Peyer's patch (tissue), 4 donors: ENCODE measurements around the gene LASP1NB.

ENCODE experiments used
- POLR2A ChIP-seq, 2 donors: fragments of 450-650 bp; IDR thresholded peaks; one replicate each; pipeline ENCODE4 v1.5.1; 2017; ENCODE audit warnings: antibody characterized with exemption in 2 of 2, mild to moderate bottlenecking in 2 of 2, moderate library complexity in 2 of 2
- TF ChIP-seq, protein P1 (sequence below), 6 experiments: fragments of 450-650 bp in 4 of 6; fragments of 200-600 bp in 2 of 6; sonication (generic) in 1 of 6; IDR thresholded peaks; one replicate each; pipeline ENCODE4 v1.5.1; 2017 to 2019; ENCODE audit warnings: antibody characterized with exemption in 6 of 6, mild to moderate bottlenecking in 3 of 6, moderate library complexity in 1 of 6

DNA sequence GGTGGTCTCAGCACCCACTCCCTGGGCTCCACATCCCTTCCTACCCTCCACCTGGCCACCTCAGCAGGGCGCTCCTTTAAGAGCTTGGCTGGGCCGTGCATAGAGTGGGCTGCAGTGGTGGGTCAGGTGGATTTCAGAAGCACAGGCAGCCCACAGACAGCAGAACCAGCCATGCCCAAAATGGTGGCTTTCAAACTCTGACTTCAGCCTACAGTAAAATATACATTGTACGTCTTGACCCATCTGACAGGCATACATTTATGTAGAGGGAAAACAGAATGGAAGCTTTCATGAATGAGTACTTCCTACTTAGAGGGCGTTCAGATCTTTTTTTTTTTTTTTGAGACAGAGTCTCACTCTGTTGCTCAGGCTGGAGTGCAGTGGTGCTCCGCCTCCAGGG is 26.0 kb upstream of the LASP1NB start:
- TF ChIP-seq, protein P1, sequence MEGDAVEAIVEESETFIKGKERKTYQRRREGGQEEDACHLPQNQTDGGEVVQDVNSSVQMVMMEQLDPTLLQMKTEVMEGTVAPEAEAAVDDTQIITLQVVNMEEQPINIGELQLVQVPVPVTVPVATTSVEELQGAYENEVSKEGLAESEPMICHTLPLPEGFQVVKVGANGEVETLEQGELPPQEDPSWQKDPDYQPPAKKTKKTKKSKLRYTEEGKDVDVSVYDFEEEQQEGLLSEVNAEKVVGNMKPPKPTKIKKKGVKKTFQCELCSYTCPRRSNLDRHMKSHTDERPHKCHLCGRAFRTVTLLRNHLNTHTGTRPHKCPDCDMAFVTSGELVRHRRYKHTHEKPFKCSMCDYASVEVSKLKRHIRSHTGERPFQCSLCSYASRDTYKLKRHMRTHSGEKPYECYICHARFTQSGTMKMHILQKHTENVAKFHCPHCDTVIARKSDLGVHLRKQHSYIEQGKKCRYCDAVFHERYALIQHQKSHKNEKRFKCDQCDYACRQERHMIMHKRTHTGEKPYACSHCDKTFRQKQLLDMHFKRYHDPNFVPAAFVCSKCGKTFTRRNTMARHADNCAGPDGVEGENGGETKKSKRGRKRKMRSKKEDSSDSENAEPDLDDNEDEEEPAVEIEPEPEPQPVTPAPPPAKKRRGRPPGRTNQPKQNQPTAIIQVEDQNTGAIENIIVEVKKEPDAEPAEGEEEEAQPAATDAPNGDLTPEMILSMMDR (IDR thresholded peaks at IDR 0.05): no peak
- TF ChIP-seq POLR2A (IDR thresholded peaks at IDR 0.05): no peak
